HEK293T (cell line): ENCODE data around the gene H2AZ1.

Source experiments
- CTCF ChIA-PET: fragments of 350-600 bp; formaldehyde crosslinking; extraction: SDS; loops from one replicate; lab custom pipeline; 2021; ENCODE audit warnings: antibody characterized with exemption, inconsistent platforms; lab: Yijun Ruan, JAX
- POLR2A ChIA-PET: fragments of 350-600 bp; formaldehyde crosslinking; extraction: SDS; loops from one replicate; lab custom pipeline; 2020; ENCODE audit warnings: antibody characterized with exemption, inconsistent platforms; lab: Yijun Ruan, JAX
- DNase-seq: peaks from one replicate; pipeline ENCODE4 v3.0.0; 2012; ENCODE audit warnings: mixed read lengths; ENCODE audit errors: extremely low spot score
- ARNT ChIP-seq: fragments of 450-650 bp; IDR thresholded peaks from 2 replicates; pipeline ENCODE4 v1.6.1; 2017; ENCODE audit warnings: mild to moderate bottlenecking
- BHLHE40 ChIP-seq: fragments of 450-650 bp; IDR thresholded peaks from 2 replicates; pipeline ENCODE4 v1.6.1; 2016; ENCODE audit warnings: mild to moderate bottlenecking, moderate library complexity, borderline replicate concordance
- CTBP1 ChIP-seq: fragments of 450-650 bp; IDR thresholded peaks from 2 replicates; pipeline ENCODE4 v1.6.1; 2016; ENCODE audit warnings: borderline replicate concordance
- ELF4 ChIP-seq: fragments of 450-650 bp; IDR thresholded peaks from 2 replicates; pipeline ENCODE4 v1.6.1; 2017; ENCODE audit warnings: antibody characterized with exemption
- FOXA1 ChIP-seq: fragments of 450-650 bp; IDR thresholded peaks from 2 replicates; pipeline ENCODE4 v1.6.1; 2016; ENCODE audit warnings: mild to moderate bottlenecking
- FOXK2 ChIP-seq: fragments of 450-650 bp; IDR thresholded peaks from 2 replicates; pipeline ENCODE4 v1.6.1; 2016; ENCODE audit warnings: mild to moderate bottlenecking
- FOXM1 ChIP-seq: fragments of 450-650 bp; IDR thresholded peaks from 2 replicates; pipeline ENCODE4 v1.6.1; 2017; ENCODE audit warnings: mild to moderate bottlenecking, borderline replicate concordance
- HDGF ChIP-seq: fragments of 450-650 bp; IDR thresholded peaks from 2 replicates; pipeline ENCODE4 v1.6.1; 2017; ENCODE audit warnings: antibody characterized with exemption, borderline replicate concordance
- L3MBTL2 ChIP-seq: fragments of 450-650 bp; conservative IDR thresholded peaks from 2 replicates; pipeline ENCODE4 v1.6.1; 2016; ENCODE audit warnings: mild to moderate bottlenecking
- LEF1 ChIP-seq: fragments of 450-650 bp; IDR thresholded peaks from 2 replicates; pipeline ENCODE4 v1.6.1; 2017; ENCODE audit warnings: mild to moderate bottlenecking, borderline replicate concordance
- NFRKB ChIP-seq: fragments of 450-650 bp; IDR thresholded peaks from 2 replicates; pipeline ENCODE4 v1.6.1; 2016; ENCODE audit warnings: mild to moderate bottlenecking, moderate library complexity
- PKNOX1 ChIP-seq: fragments of 450-650 bp; IDR thresholded peaks from 2 replicates; pipeline ENCODE4 v1.6.1; 2016
- SP1 ChIP-seq: fragments of 450-650 bp; IDR thresholded peaks from 2 replicates; pipeline ENCODE4 v1.6.1; 2017
- SUZ12 ChIP-seq: fragments of 450-650 bp; IDR thresholded peaks from 2 replicates; pipeline ENCODE4 v1.6.1; 2016; ENCODE audit warnings: mild to moderate bottlenecking
- TARDBP ChIP-seq: fragments of 450-650 bp; IDR thresholded peaks from 2 replicates; pipeline ENCODE4 v1.6.1; 2016
- ZNF384 ChIP-seq: fragments of 450-650 bp; IDR thresholded peaks from 2 replicates; pipeline ENCODE4 v1.6.1; 2016

H2AZ1 gene

GRCh38 chr4:99949999-99950912 lies at the start of gene H2AZ1:
TSS of gene H2AZ1 (minus strand) at chr4:99950275. CDS start at chr4:99950170, 105 bp downstream.
- TF ChIP-seq FOXA1 (no peak), PKNOX1 (0 out of 2 replicates have a peak, but pooled peaks have one; percentile 15), NFRKB (0 out of 2 replicates have a peak, but pooled peaks have one; percentile 40), ELF4 (peak; percentile 94), CTBP1 (0 out of 2 replicates have a peak, but pooled peaks have one; percentile 30), ZNF384 (no peak), L3MBTL2 (peak; percentile 65)
- ChIA-PET POLR2A (interaction anchor here (0.6 to 2.7 kb wide), 11 partner anchors 9 to 387 kb away, joined by 3 to 10 read pairs (median 5); partner anchors contain the start of genes LAMTOR3 and TRMT10A), CTCF (no interaction called here)
- peak; percentile 91 for DNase-seq

GRCh38 chr4:99998062-99998867 lies 48.2 kb upstream of the H2AZ1 start:
- CTCF ChIA-PET = interaction anchor here (0.5 to 1.7 kb wide), 12 partner anchors 10 to 1141 kb away, joined by 3 to 6 read pairs (median 4); no protein-coding TSS in a partner anchor
- TF ChIP-seq BHLHE40 (no peak), CTBP1 (no peak), ZNF384 (no peak), NFRKB (no peak), LEF1 (no peak), SUZ12 (no peak), FOXA1 (no peak), ELF4 (no peak), HDGF (no peak), TARDBP (no peak), SP1 (no peak), PKNOX1 (no peak), L3MBTL2 (no peak), ARNT (no peak), FOXK2 (no peak)
- POLR2A ChIA-PET = interaction anchor here (1.0 to 1.2 kb wide), 2 partner anchors 48 to 94 kb away, joined by 3 to 5 read pairs; partner anchors contain the start of gene H2AZ1
- no peak for DNase-seq

GRCh38 chr4:99991741-99992140 lies 41.7 kb upstream of the H2AZ1 start:
- CTCF ChIA-PET = interaction anchor here (0.7 kb wide), 1 partner anchor 24 kb away, joined by 5 read pairs; no protein-coding TSS in a partner anchor
- TF ChIP-seq FOXK2 = no peak
- TF ChIP-seq CTBP1 = no peak
- TF ChIP-seq FOXA1 = no peak
- no peak for TF ChIP-seq L3MBTL2
- TF ChIP-seq LEF1 = no peak
- TF ChIP-seq ZNF384 = no peak
- no peak for TF ChIP-seq FOXM1

DNA sequence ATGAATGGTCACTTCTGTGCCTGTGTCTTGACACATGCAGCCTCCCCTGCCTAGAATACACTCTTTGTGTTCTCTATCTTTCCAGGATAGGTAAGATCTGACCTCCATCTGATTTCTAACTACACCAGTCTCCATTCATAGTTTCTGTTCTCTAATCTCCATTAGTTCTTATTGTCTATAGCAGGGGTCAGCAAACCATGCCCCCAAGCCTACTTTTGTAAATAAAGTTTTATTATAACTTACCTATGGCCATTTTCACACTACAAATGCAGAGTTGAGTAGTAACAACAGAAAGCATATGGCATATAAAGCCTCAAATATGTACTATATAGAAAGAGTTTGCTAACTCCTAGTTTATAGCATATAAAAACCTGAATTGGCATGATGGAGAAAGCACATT lies 37.6 kb upstream of the H2AZ1 start:
- CTCF ChIA-PET = interaction anchor here (1.6 kb wide), 1 partner anchor 10 kb away, joined by 5 read pairs; no protein-coding TSS in a partner anchor
- TF ChIP-seq HDGF (no peak), FOXK2 (no peak), ELF4 (no peak), FOXA1 (no peak)
- POLR2A ChIA-PET = no interaction called here
- no peak for DNase-seq

More at GRCh38 chr4:99991741-99992140, 41.7 kb upstream of the H2AZ1 start:
- DNase-seq = no peak
- POLR2A ChIA-PET = no interaction called here

- no peak for DNase-seq
- POLR2A ChIA-PET = no interaction called here
- CTCF ChIA-PET = no interaction called here
- TF ChIP-seq BHLHE40 (no peak), FOXK2 (no peak), FOXM1 (no peak), SP1 (no peak), NFRKB (no peak), PKNOX1 (no peak)
Observed at GRCh38 chr4:99986792-99987191, 36.7 kb upstream of the H2AZ1 start.
